KMS-11 (cell line): ENCODE results near the gene FALEC.
A peak's percentile ranks its signal among the peaks of the same experiment; 100 is the strongest.

Experiments used
- H2AFZ ChIP-seq: fragments of 200-600 bp; sonication (generic); 2 replicates; pipeline ENCODE4 v1.6.1; 2016; ENCODE audit warnings: antibody characterized with exemption, mixed run types, low read depth
- H3K27ac ChIP-seq: fragments of 200-600 bp; sonication (generic); 2 replicates; pipeline ENCODE4 v1.6.1; 2016; ENCODE audit warnings: mild to moderate bottlenecking, mixed run types
- H3K27me3 ChIP-seq: fragments of 200-600 bp; sonication (generic); 2 replicates; pipeline ENCODE4 v1.6.1; 2017; ENCODE audit warnings: mild to moderate bottlenecking, low read depth, mixed run types, moderate library complexity; ENCODE audit not compliant: insufficient read depth
- H3K36me3 ChIP-seq: fragments of 200-600 bp; sonication (generic); 2 replicates; pipeline ENCODE4 v1.6.1; 2017; ENCODE audit warnings: mild to moderate bottlenecking, mixed run types; ENCODE audit not compliant: insufficient read depth
- H3K4me1 ChIP-seq: fragments of 200-600 bp; sonication (generic); 2 replicates; pipeline ENCODE4 v1.6.1; 2016; ENCODE audit warnings: mild to moderate bottlenecking, low read depth, mixed run types; ENCODE audit not compliant: poor library complexity, severe bottlenecking
- H3K4me2 ChIP-seq: fragments of 200-600 bp; sonication (generic); 2 replicates; pipeline ENCODE4 v1.7.0; 2016; ENCODE audit warnings: mild to moderate bottlenecking, mixed run types
- H3K4me3 ChIP-seq: fragments of 200-600 bp; sonication (generic); IDR thresholded peaks from 2 replicates; pipeline ENCODE4 v1.6.1; 2017; ENCODE audit warnings: low read depth, low read length, mixed read lengths; ENCODE audit not compliant: insufficient read depth
- H3K79me2 ChIP-seq: fragments of 200-600 bp; sonication (generic); 2 replicates; pipeline ENCODE4 v1.6.1; 2016; ENCODE audit warnings: low read depth, mixed run types; ENCODE audit not compliant: insufficient read depth
- H3K9ac ChIP-seq: fragments of 200-600 bp; sonication (generic); 2 replicates; pipeline ENCODE4 v1.6.1; 2016; ENCODE audit warnings: mild to moderate bottlenecking, mixed run types
- H4K20me1 ChIP-seq: fragments of 200-600 bp; sonication (generic); 2 replicates; pipeline ENCODE4 v1.6.1; 2016; ENCODE audit warnings: mild to moderate bottlenecking, mixed run types; ENCODE audit not compliant: insufficient read depth
- TF ChIP-seq, protein P1 (sequence below): fragments of 200-600 bp; sonication (generic); conservative IDR thresholded peaks from 2 replicates; pipeline ENCODE4 v1.6.1; 2017; ENCODE audit warnings: low read depth, mild to moderate bottlenecking, antibody characterized with exemption, low read length, moderate library complexity, mixed read lengths

The FALEC gene

DNA sequence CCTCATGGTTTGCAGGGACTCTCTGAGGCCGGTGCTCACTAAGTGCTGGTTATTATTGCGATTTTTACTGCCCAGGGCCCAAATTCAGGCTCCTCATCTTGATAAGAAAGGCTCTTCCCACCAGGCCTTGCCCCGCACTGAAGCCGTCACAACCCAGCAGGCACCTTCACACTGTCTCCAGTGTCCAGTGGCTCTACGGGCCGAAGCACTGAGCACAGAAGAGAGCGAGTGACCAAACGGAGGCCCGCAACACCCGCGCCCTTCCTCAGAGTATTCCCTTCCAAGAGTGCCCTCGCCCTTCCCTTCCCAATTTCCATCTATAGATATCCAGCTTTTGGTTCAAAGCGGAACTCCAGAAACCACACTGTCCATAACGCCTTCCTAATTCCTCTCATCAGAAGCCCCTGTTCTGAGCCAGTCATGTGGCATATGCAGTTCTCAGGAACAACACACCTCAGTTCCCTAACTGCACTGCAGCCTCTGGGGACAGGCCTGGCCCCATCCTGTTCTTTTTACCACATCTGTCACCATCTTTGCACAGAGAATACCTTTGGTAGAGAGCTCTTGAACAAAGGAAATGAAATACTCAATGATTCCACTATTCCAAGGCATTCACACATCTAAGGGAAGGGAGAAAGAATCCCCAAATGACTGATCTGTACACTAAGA, 15.1 kb downstream of the FALEC start:
- Histone ChIP-seq H3K4me2 (no peak overlapping the region), H2AFZ (no peak overlapping the region)
- TF ChIP-seq, protein P1, sequence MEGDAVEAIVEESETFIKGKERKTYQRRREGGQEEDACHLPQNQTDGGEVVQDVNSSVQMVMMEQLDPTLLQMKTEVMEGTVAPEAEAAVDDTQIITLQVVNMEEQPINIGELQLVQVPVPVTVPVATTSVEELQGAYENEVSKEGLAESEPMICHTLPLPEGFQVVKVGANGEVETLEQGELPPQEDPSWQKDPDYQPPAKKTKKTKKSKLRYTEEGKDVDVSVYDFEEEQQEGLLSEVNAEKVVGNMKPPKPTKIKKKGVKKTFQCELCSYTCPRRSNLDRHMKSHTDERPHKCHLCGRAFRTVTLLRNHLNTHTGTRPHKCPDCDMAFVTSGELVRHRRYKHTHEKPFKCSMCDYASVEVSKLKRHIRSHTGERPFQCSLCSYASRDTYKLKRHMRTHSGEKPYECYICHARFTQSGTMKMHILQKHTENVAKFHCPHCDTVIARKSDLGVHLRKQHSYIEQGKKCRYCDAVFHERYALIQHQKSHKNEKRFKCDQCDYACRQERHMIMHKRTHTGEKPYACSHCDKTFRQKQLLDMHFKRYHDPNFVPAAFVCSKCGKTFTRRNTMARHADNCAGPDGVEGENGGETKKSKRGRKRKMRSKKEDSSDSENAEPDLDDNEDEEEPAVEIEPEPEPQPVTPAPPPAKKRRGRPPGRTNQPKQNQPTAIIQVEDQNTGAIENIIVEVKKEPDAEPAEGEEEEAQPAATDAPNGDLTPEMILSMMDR = no peak

DNA sequence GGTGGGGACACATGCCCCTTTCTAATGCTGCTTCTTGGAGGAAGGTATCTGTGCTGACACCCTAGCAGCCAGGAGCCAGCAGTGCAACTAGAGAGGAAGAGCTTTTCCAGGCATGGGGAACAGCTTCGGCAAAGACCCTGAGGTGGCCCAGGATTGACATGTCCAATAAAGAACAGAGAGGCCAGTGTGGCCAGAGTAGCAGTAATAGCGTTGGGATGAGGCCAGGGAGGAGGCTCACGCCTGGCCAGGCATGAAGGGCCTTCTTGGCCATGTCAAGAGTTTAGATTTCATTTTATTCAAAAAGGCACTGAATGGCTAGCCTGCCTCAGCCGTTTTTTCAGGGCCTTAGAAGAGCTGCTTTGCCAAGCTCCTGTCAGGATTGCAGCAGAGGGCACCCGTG, 17.3 kb downstream of the FALEC start:
- peaks cover 5% of the 10 kb centered on the region for H3K4me1 ChIP-seq

More for the DNA sequence above, 15.1 kb downstream of the FALEC start:
- Histone ChIP-seq H3K9ac (no peak overlapping the region), H4K20me1 (no peaks in the 10 kb centered on the region), H3K79me2 (no peaks in the 10 kb centered on the region), H3K27ac (no peak overlapping the region), H3K36me3 (no peaks in the 10 kb centered on the region), H3K4me3 (no peak overlapping the region), H3K27me3 (no peaks in the 10 kb centered on the region), H3K4me1 (peaks cover 5% of the 10 kb centered on the region)

DNA sequence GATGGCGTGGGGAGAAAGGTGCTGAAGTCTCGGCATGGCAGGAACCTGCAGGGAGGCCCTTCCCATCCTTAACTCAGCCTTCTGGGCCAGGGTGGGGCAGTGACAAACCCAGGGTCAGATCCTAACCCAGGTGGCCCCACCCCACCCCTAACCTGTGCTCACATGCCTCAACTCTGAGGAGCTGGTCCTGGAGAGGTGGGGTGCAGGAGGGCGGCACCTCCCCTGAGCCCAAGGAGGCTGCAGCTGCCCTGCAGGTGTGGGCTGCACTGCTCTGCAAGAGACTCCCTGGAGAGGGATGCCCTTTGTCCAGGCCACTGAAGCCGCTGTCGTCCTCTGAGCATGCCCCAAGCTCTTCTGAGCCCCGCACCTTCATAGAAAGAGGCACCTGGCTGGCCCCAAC, 18.4 kb downstream of the FALEC start:
- Histone ChIP-seq H3K27ac (no peak overlapping the region), H3K4me1 (peaks cover 5% of the 10 kb centered on the region), H2AFZ (no peak overlapping the region), H4K20me1 (no peaks in the 10 kb centered on the region), H3K27me3 (no peaks in the 10 kb centered on the region), H3K9ac (no peak overlapping the region), H3K36me3 (no peaks in the 10 kb centered on the region), H3K79me2 (no peaks in the 10 kb centered on the region), H3K4me3 (no peak overlapping the region), H3K4me2 (no peak overlapping the region)
- TF ChIP-seq, protein P1 = no peak

More for the DNA sequence above, 17.3 kb downstream of the FALEC start:
- H3K27me3 ChIP-seq = no peaks in the 10 kb centered on the region
- TF ChIP-seq, protein P1 = peak; percentile 76
- H3K9ac ChIP-seq = no peak overlapping the region
- peak overlapping the region; percentile 16; the same call in 1 of the 2 replicates for H2AFZ ChIP-seq
- no peaks in the 10 kb centered on the region for H3K79me2 ChIP-seq
- H3K4me3 ChIP-seq = no peak overlapping the region
- H4K20me1 ChIP-seq = no peaks in the 10 kb centered on the region
- H3K27ac ChIP-seq = no peak overlapping the region
- H3K36me3 ChIP-seq = no peaks in the 10 kb centered on the region
- no peak overlapping the region for H3K4me2 ChIP-seq

DNA sequence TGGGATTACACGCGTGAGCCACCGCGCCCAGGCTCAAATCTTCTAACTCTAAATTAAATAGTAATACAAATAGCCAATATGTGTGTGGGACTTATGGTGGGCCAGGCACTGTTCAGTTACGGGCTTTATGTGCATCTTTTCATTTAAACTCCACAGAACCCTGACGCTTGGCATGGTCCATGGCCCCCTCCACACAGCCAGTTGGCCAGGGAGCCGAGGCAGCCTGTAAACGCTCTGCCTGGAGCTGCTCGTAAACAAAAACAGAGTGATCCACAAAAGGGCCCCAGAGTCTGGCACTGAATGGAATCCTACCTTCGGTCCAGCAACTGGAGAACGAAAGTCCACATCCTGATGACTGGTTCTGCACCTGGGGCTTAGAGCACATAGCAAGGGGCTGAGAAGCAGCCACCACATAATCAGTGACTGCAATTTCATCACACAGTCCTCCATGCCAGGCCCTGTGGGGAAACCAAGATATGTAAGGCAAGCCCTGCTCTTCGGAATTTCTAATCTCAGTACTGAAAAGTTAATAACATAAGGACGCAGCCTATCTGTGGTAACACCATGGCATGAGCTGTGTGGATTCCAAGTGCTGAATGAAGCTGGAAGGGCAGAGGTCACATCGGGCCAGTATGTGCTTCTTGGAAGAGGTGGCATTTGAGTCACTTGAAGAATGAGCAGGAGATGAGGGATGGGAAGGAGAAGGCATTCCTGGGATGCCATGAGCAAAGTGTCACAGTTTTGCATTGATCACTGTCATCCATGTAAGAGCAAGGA, 20.1 kb downstream of the FALEC start:
- Histone ChIP-seq H3K9ac (no peak overlapping the region), H2AFZ (no peak overlapping the region), H3K27ac (no peak overlapping the region), H3K4me3 (no peak overlapping the region), H3K4me1 (peaks cover 5% of the 10 kb centered on the region), H4K20me1 (no peaks in the 10 kb centered on the region), H3K4me2 (no peak overlapping the region), H3K36me3 (no peaks in the 10 kb centered on the region), H3K27me3 (no peaks in the 10 kb centered on the region), H3K79me2 (no peaks in the 10 kb centered on the region)
- TF ChIP-seq, protein P1 = no peak
